Epithelial cell of proximal tubule (primary cell): ENCODE measurements around the gene MSH3. TPM values are rescaled to one million over a fixed set of nuclear protein-coding genes. Genes with fewer than 3 reads are reported as not detected.
"Not testable (repeated sequence)": the region's sequence is repeated elsewhere in the genome, so short reads cannot be mapped to it uniquely, and the experiment has no call there.

Experiments used
- DNase-seq: peaks from one replicate; pipeline ENCODE4 v3.0.0-alpha.2; 2011; ENCODE audit warnings: low read depth
- H3K4me3 ChIP-seq: 2 replicates; pipeline ENCODE4 v1.5.1; 2011; ENCODE audit warnings: low read depth, mild to moderate bottlenecking, low read length
- CTCF ChIP-seq: conservative IDR thresholded peaks from 2 replicates; pipeline ENCODE4 v1.5.1; 2012; ENCODE audit warnings: low read depth, mild to moderate bottlenecking, low read length
- total RNA-seq: library from RNA; depleted of rRNA; stranded (reverse); fragments of >200 nt; gene quantifications from 2 replicates; pipeline ENCODE4 v1.2.3, GENCODE V29; 2015

MSH3 gene
- total RNA-seq, 1 donor from 2014 or later, result 8.8 TPM

- H3K4me3 ChIP-seq, result no peak overlapping the region
- no peak for TF ChIP-seq CTCF
- no peak for DNase-seq
These were observed 82.3 kb downstream of the MSH3 start for GRCh38 chr5:80736730-80737129.

- no peak for TF ChIP-seq CTCF
- no peak overlapping the region for H3K4me3 ChIP-seq
- no peak for DNase-seq
These were observed 84.0 kb downstream of the MSH3 start for GRCh38 chr5:80738466-80738865.

GRCh38 chr5:80739057-80739456 is 84.6 kb downstream of the MSH3 start:
- DNase-seq, result no peak
- no peak overlapping the region for H3K4me3 ChIP-seq
- no peak for TF ChIP-seq CTCF

GRCh38 chr5:80739496-80739895 is 85.0 kb downstream of the MSH3 start:
- DNase-seq, result no peak
- TF ChIP-seq CTCF, result no peak
- H3K4me3 ChIP-seq, result no peak overlapping the region

- TF ChIP-seq CTCF, result no peak
- DNase-seq, result no peak
- H3K4me3 ChIP-seq, result no peak overlapping the region
These were observed 85.4 kb downstream of the MSH3 start for GRCh38 chr5:80739898-80740297.

GRCh38 chr5:80740488-80740887 is 86.0 kb downstream of the MSH3 start:
- not testable (repeated sequence) for DNase-seq

GRCh38 chr5:80740999-80741398 is 86.5 kb downstream of the MSH3 start:
- no peak for DNase-seq
- no peak for TF ChIP-seq CTCF
- no peak overlapping the region for H3K4me3 ChIP-seq

More at GRCh38 chr5:80740488-80740887, 86.0 kb downstream of the MSH3 start:
- H3K4me3 ChIP-seq, result not testable (repeated sequence)

GRCh38 chr5:80744149-80744548 is 89.7 kb downstream of the MSH3 start:
- TF ChIP-seq CTCF, result no peak
- no peak for DNase-seq
- no peak overlapping the region for H3K4me3 ChIP-seq
